GM06990 (cell line): ENCODE measurements around the gene ECSIT.

Source experiments
- DNase-seq: peaks from one replicate; pipeline ENCODE4 v3.0.0-alpha.2; 2011; ENCODE audit not compliant: insufficient read length; ENCODE audit errors: extremely low read depth
- H3K27me3 ChIP-seq: replicated peaks from 2 replicates; pipeline ENCODE4 v1.6.0; 2011; ENCODE audit warnings: low read length; ENCODE audit not compliant: control insufficient read depth, insufficient read depth
- H3K36me3 ChIP-seq: 2 replicates; pipeline ENCODE4 v1.5.1; 2011; ENCODE audit warnings: low read length; ENCODE audit not compliant: control insufficient read depth, insufficient read depth
- H3K4me3 ChIP-seq: replicated peaks from 2 replicates; pipeline ENCODE4 v1.5.1; 2011; ENCODE audit warnings: low read depth, mild to moderate bottlenecking, control low read depth, low read length
- TF ChIP-seq, protein P1 (sequence below): IDR thresholded peaks from 2 replicates; pipeline ENCODE4 v1.5.1; 2011; ENCODE audit warnings: low read length, control low read depth, mild to moderate bottlenecking, inconsistent platforms; ENCODE audit not compliant: insufficient read depth, poor library complexity, severe bottlenecking

The ECSIT gene

GRCh38 chr19:11495481-11495880 is 33.5 kb downstream of the ECSIT start:
- H3K36me3 ChIP-seq = peaks cover 13% of the 10 kb centered on the region
- no peak for DNase-seq
- no peak overlapping the region for H3K4me3 ChIP-seq
- H3K27me3 ChIP-seq = no peaks in the 10 kb centered on the region
- TF ChIP-seq, protein P1, sequence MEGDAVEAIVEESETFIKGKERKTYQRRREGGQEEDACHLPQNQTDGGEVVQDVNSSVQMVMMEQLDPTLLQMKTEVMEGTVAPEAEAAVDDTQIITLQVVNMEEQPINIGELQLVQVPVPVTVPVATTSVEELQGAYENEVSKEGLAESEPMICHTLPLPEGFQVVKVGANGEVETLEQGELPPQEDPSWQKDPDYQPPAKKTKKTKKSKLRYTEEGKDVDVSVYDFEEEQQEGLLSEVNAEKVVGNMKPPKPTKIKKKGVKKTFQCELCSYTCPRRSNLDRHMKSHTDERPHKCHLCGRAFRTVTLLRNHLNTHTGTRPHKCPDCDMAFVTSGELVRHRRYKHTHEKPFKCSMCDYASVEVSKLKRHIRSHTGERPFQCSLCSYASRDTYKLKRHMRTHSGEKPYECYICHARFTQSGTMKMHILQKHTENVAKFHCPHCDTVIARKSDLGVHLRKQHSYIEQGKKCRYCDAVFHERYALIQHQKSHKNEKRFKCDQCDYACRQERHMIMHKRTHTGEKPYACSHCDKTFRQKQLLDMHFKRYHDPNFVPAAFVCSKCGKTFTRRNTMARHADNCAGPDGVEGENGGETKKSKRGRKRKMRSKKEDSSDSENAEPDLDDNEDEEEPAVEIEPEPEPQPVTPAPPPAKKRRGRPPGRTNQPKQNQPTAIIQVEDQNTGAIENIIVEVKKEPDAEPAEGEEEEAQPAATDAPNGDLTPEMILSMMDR = no peak

DNA sequence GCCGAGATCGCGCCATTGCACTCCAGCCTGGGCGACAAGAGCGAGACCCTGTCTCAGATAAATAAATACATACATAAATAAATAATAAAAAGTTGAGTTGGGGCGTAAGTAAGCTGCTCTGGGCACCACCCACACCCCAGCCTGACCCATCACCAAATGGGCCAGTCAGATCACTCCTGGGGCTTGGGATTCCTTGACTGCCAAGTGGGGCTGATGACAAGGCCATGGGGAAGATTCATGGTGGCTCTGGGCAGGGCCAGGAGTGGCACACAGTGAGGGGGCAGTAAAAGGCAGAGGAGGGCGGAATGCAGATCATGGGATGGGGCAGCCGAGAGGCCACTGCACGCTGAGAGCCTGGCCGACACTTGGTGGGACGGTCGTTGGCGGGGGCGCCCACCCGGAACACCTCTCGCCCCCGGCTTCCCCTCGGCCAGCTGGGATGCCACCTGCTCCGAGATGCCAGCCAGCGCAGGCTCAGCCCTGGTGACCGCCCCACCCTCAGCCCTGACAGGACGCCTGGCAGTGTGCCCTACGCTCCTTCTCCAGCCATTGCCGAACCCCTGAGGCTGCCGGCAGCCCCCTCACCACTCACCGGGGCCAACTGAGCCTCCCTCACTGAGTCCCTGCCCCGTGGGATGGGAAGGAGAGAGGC is 34.2 kb downstream of the ECSIT start:
- no peak for DNase-seq
- Histone ChIP-seq H3K4me3 (no peak overlapping the region), H3K36me3 (peaks cover 13% of the 10 kb centered on the region), H3K27me3 (no peaks in the 10 kb centered on the region)
- TF ChIP-seq, protein P1 = no peak

GRCh38 chr19:11489378-11489777 is 39.6 kb downstream of the ECSIT start:
- TF ChIP-seq, protein P1 = no peak
- no peak overlapping the region for H3K4me3 ChIP-seq
- DNase-seq = no peak
- peaks cover 3% of the 10 kb centered on the region for H3K36me3 ChIP-seq
- H3K27me3 ChIP-seq = no peaks in the 10 kb centered on the region

DNA sequence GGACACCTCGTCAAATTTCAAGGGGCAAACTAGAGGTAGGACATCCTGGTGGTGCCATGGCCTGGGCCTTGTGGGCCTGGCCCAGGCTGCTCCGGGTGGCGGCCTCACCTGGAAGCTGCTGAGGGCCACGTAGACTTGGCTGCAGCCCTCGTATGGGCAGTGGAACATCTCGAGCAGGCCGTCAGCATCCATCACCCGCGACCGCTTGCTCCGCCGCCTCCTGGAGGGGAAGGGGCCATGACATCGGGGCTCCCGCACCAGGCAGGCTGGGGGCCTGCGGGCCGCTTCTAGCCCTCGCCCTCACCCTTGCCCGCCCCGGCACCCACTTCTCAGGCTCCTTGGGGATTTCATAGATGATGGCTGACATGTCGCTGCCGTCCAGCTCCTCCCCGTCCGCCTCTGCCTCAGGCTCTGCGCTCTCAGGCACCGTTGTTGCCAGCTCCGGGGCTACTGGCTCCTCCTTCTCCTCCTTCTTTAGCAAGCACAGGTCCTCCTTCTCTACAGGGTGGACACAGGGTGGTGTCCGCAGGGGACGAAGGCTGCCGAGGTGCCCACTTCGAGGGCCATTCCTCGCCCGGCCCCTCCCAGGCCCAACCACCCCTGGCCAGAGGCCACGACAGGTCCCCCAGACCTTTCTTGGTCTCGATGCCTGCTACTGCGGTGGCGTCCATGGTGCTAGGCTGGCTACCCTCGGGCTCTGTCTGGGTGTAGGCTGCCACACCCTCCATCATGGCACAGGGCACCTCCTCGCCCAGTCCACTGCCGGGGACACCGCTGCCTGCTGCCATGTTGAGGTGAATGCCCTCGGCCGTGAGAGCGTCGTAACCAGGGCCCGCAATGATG is 42.1 kb downstream of the ECSIT start:
- TF ChIP-seq, protein P1 = no peak
- no peaks in the 10 kb centered on the region for H3K27me3 ChIP-seq
- H3K36me3 ChIP-seq = peaks cover 3% of the 10 kb centered on the region
- no peak overlapping the region for H3K4me3 ChIP-seq
- DNase-seq = no peak

DNA sequence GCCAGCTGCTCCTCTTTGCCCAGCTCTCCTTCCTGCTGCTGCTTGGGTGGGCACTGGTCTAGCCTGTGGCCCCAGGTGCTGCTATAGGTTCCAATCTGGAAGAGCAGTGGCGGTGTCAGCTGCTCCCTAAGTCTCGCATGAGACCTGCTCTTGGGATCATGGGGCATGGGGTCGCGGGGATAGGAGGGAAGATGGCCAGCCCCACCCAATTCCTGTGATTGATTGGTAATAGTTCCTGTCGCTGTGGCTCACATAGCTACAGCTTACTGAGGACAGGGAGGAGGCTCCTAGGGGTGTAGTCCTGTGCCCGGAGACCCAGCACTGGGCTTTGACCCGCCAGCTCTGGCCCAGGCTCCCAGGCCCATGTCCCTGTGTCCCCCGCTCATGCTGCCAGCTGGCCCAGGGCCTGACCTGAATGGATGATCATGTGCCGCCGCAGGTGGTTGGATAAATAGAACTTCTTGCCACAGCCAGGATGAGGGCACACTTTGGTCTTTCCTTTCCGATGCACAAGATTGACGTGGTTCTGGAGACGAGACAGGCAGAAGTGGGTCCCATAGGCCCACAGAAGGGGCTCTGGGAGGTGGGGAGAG is 43.6 kb downstream of the ECSIT start:
- Histone ChIP-seq H3K4me3 (no peak overlapping the region), H3K27me3 (no peaks in the 10 kb centered on the region), H3K36me3 (peaks cover 3% of the 10 kb centered on the region; the same call in 1 of the 2 replicates)
- TF ChIP-seq, protein P1 = no peak
- no peak for DNase-seq
